Upper lobe of left lung (tissue), 4 donors: ENCODE data around the gene SEMA4A.

Source experiments
- CTCF ChIP-seq, 6 experiments: fragments of 450-650 bp in 4 of 6; fragments of 200-600 bp in 2 of 6; sonication (generic) in 2 of 6; IDR thresholded peaks; one replicate each; pipeline ENCODE4 v1.5.1; 2016 to 2019; ENCODE audit warnings: antibody characterized with exemption in 6 of 6
- EP300 ChIP-seq, 4 donors: sonication (generic); formaldehyde crosslinking; IDR thresholded peaks; one replicate each; pipeline ENCODE4 v1.5.1; 2017; ENCODE audit warnings: antibody characterized with exemption in 4 of 4, control low read depth in 2 of 4
- POLR2A ChIP-seq, 4 donors: fragments of 450-650 bp; IDR thresholded peaks; one replicate each; pipeline ENCODE4 v1.5.1; 2016 to 2017; ENCODE audit warnings: antibody characterized with exemption in 4 of 4, mild to moderate bottlenecking in 2 of 4
- POLR2AphosphoS5 ChIP-seq, 2 donors: sonication (generic); formaldehyde crosslinking; IDR thresholded peaks; one replicate each; pipeline ENCODE4 v1.5.1; 2017; ENCODE audit warnings: antibody characterized with exemption in 2 of 2

- no peak for TF ChIP-seq EP300 (IDR thresholded peaks at IDR 0.05)
- no peak for TF ChIP-seq POLR2A (IDR thresholded peaks at IDR 0.05)
- no peak for TF ChIP-seq CTCF (IDR thresholded peaks at IDR 0.05)
- no peak for TF ChIP-seq POLR2AphosphoS5 (IDR thresholded peaks at IDR 0.05)
These were observed 17.2 kb upstream of the SEMA4A start for GRCh38 chr1:156135930-156136871.
